Hippocampal formation (tissue), 2 donors: ENCODE measurements around the gene NHLRC1.

Source experiments
- DNase-seq, 2 donors: peaks; one replicate each; lab custom pipeline; 2025; lab: John Stamatoyannopoulos, UW

NHLRC1 gene

GRCh38 chr6:18087396-18088165 is 34.9 kb downstream of the NHLRC1 start:
- no peak for DNase-seq

DNA sequence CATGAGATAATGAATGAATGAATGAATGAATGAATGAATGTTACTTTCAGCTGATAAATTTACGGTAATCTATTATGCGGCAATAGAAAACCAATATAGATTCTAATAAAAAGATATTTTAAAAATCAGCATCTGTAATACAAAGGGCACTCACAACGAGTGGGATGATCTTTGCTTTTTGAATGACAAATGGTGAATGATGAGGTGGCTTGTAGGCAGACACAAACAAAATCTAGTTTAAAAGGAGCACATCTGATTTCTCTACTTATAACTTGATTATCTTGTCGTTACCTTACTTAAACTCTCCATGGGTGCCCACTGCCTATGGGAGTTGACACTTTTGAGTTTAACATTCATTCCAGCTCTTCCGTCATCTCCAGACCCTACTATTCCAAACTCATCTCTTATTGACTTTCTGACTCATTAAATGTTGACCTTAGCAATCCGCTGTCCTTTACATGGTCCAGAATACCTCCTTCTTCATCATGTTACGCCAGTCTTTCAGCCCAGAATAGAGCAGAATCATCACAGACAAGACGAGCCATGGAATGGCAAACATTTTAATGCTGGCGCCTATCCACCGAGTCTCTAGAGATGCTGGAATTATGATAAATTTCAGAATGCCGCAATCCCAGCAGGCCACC is 41.3 kb downstream of the NHLRC1 start:
- no peak for DNase-seq

DNA sequence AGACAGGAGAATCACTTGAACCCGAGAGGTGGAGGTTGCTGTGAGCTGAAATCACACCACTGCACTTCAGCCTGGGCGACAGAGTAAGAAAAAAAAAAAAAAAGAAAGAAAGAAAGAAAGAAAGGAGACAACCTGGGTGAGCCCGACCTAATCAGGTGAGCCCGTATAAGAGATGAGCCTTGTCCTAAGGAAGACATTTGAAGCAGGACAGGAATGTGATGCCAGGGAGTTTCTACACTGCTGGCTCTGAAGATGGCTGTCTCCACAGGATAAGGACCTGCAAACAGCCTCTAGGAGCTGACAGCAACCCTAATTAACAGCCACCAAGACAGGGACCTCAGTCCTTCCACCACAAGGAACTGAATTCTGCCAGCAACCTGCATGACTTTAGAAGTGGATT is 41.9 kb downstream of the NHLRC1 start:
- DNase-seq, result no peak

DNA sequence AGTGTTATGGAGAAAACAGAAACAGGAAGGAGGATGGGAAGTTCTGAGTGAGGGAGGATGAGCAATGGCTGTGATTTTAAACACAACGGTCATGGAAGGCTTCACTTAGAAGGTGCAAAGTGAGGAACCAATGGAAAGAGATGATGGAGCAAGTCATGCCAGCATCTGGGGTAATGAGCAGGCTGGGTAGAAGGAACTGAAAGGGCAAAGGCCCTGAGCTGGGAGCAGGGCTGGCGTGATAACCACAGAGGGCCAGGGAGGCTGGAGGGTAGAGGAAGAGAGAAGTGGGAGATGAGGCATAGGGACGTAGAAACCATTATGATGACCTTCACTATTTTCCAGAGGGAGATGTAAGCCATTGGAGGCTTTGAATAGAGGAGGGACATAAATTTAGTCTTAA is 43.6 kb downstream of the NHLRC1 start:
- DNase-seq, result no peak

DNA sequence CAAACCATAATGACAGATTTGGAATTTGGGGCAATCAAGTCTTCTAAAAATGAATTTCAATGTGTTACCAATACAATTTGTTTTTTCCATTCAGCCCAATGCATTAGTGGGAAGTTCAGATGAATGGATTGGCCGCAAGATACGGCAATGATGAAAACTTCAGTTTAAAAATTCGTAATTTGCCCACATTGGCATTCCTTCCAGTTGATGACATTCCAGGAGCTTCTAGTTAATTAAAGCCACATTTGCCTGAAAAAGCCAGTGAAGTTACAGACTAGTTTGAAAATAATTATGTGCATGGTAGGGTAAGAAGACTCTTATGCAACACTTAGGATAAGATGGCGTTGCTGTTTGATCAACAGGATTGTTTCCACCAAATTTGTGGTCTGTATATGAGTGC is 46.2 kb downstream of the NHLRC1 start:
- no peak for DNase-seq

DNA sequence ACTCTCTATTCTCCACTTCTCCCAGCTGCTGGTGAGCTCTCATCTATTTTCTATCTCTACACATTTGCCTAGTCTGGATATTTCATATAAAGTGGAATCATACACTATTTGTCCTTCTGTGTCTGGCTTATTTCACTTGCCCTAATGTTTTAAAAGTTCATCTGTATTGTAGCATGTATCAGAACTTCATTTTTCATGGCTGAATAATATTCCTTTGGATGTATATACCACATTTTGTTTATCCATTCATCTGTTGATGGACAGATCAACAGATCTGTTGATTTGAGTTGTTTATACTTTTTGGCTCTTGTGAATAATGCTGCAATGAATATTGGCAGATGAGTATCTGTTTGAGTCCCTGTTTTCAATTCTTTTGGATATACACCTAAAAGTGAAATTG is 49.6 kb downstream of the NHLRC1 start:
- no peak for DNase-seq

GRCh38 chr6:18070486-18070885 is 52.0 kb downstream of the NHLRC1 start:
- DNase-seq, result no peak
